GM10266 (cell line): ENCODE data around the gene FOXC1.

Experiments used
- DNase-seq: peaks from one replicate; pipeline ENCODE4 v3.0.0; 2012; ENCODE audit errors: extremely low spot score
- TF ChIP-seq, protein P1 (sequence below): IDR thresholded peaks from 2 replicates; pipeline ENCODE4 v1.5.1; 2012; ENCODE audit warnings: mild to moderate bottlenecking, low read depth; ENCODE audit not compliant: control insufficient read depth, insufficient read depth; ENCODE audit errors: missing control alignments

The FOXC1 gene

DNA sequence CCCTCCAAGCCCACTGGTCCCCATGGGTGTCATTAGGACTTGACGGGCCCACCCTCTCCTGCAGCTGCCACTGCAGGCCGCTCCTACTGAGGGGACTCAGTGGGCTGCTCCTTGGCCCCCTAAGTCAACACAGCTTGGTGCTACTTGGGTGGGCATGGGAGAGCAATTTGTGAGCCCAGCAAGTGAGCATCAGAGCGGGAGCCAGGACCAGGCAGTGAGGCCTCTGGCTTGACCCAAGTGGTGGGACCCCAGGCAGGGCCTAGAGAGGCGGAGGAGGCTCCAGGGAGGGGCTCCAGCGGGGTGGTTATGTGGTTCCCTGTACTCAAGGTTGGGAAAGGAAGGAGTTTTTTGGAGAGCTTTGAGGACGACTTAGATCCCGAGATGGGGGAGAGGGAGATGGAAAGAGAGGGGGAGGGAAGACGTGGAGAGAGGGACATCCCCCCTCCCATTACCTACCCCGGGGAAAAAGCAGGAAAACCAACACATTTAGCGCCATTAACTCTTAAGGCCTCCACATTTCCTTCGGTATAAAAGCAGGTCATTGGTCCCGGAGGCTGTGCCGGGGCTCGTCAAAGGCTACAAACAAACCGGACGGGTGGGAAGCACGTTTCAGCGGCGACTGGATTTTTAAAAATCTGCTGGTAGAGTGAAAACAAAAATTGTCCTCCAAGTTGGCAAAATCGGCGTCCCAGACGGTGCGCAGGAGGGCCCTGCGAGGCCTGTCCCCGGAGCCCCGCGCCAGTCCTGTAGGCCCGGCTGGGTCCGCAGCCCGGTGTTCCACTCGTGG is 8.8 kb downstream of the FOXC1 start:
- TF ChIP-seq, protein P1, sequence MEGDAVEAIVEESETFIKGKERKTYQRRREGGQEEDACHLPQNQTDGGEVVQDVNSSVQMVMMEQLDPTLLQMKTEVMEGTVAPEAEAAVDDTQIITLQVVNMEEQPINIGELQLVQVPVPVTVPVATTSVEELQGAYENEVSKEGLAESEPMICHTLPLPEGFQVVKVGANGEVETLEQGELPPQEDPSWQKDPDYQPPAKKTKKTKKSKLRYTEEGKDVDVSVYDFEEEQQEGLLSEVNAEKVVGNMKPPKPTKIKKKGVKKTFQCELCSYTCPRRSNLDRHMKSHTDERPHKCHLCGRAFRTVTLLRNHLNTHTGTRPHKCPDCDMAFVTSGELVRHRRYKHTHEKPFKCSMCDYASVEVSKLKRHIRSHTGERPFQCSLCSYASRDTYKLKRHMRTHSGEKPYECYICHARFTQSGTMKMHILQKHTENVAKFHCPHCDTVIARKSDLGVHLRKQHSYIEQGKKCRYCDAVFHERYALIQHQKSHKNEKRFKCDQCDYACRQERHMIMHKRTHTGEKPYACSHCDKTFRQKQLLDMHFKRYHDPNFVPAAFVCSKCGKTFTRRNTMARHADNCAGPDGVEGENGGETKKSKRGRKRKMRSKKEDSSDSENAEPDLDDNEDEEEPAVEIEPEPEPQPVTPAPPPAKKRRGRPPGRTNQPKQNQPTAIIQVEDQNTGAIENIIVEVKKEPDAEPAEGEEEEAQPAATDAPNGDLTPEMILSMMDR: no peak
- DNase-seq: peak; percentile 29

DNA sequence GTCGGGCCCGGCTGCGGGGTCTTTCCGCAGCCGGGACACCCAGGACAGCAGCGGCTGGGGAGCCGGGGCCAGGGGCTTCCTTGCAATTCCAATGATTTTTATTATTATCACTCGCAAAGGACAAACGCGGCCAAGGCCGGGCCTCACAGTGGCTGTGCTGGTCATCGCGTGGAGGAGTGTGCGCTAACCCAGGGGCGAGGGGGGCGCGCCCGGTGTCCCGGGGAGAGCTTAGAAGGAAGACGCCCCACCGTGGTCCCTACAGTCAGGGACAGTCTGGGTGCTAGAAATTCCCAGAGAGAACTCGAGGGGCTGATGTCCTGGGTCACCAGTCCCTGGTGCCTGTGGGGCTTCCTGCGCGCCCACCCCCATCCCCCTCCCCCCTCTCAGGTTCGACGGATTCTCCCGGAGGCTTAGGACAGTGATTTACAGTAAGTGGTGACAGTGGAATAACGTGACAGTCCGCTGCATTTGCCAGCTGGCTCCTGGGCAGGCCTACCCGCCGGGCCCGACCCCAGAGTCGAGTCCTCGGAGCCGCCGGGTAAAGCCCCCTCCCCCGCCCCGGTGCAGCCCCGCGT is 9.5 kb downstream of the FOXC1 start:
- peak; percentile 42 for DNase-seq
- TF ChIP-seq, protein P1: no peak

GRCh38 chr6:1619673-1620503 is 10.2 kb downstream of the FOXC1 start:
- DNase-seq: peak; percentile 75
- TF ChIP-seq, protein P1: no peak

GRCh38 chr6:1620504-1621069 is 10.9 kb downstream of the FOXC1 start:
- no peak for DNase-seq
- TF ChIP-seq, protein P1: no peak

GRCh38 chr6:1621070-1621701 is 11.5 kb downstream of the FOXC1 start:
- TF ChIP-seq, protein P1: no peak
- DNase-seq: peak; percentile 36

GRCh38 chr6:1622220-1622850 is 12.6 kb downstream of the FOXC1 start:
- peak; percentile 35 for DNase-seq

More at GRCh38 chr6:1622220-1622850, 12.6 kb downstream of the FOXC1 start:
- TF ChIP-seq, protein P1: no peak
